DMS 273 (cell line): ENCODE results near the gene CST9L.
"Not testable (repeated sequence)": the region's sequence is repeated elsewhere in the genome, so short reads cannot be mapped to it uniquely, and the experiment has no call there.

Source experiments
- DNase-seq: peaks from one replicate; lab custom pipeline; 2025; ENCODE audit not compliant: unreplicated experiment; lab: John Stamatoyannopoulos, UW

Gene CST9L

DNA sequence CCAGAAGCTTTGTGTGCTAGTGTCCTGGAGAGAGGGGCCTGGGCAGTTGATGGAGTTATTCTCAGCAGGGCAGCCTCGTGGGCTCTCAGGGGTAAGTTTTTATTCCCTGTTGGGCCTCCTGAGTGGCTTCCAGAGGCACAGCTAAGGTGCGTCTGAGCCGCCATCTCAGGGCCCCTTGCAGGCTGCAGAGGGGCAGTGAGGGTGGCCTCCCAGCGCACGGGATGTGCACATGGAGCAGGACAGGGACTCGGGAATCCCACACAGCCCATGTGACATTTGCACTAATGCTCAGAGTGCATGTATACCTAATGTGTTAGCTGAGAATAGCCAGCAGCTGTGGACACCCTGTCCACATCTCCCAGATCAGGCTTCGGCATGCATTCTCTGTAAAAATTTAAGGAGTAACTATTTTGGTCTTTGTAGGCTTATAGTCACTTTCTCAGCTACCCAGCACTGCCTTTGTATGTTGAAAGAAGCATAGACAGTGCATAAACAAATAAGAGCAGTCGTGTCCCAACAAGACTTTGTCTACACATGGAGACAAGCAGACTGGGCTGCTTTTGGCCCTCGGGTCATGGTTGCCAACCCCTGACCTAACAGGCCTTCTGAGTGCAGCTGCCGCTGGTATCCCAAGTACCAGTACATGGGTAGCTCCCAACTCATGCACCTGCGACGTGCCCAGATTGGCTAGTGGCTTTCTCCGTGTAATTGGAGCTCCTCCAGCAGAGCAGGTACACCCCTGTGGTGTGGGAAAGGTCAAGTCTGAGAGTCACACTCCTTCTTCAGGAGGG, 18.6 kb upstream of the CST9L start:
- no peak for DNase-seq

- no peak for DNase-seq
Measured at GRCh38 chr20:23585808-23586734, 17.8 kb upstream of the CST9L start.

- DNase-seq: no peak
Measured at GRCh38 chr20:23585449-23585807, 17.1 kb upstream of the CST9L start.

DNA sequence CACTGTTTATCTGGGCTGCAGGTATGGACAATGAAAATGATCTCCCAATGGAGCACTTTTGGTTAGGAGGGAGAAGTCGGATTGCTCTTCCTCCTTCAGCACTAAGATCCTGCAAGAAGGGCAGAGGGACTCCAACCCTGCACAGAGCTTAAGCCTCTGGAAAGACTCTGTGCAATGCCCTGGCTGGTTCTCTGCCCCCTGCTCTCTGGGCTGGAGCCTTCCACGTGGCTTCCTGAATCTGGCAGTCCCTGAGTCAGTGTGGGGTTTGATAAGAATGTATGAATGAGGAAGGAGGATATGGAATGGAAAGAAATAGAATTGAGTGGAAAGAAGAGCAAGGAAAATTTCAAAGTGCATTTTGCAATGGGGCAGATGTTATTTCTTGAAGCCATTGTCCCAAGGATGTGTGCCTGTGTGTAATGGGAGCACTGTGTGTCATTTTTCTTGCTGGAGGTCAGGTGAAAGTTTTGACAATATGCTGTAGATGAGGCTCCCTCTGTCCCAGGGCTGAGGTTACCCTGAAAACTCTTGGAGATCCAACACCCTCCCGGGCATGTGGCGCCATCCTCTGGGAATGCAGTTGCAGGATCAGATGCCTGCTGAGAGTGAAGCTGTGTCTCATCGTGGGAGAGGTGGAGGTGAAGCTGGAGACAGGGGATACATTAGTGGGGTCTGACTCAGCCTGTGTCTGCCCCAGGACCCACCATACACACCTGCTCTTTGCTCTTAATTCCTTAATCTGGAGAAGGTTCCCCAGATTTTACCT, 16.3 kb upstream of the CST9L start:
- DNase-seq: no peak

DNA sequence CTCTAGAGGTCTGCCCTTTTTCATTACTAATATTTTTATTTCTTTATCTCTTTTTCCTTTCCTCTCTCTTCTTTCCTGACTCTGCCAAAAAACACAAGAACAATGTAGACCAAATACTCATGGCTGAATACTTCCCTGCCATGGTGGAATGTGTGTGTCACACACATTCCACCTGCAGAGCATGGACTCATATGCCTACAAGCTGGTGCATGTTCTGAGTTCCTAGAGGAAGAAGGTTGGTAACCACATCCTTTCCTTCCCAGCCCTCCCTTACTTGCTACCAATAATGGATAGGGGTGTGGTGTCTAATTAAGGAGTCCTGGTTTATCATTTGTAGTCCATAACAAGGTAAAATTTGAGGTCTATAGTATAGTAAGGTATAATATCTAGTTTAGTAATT, 15.2 kb upstream of the CST9L start:
- no peak for DNase-seq

- no peak for DNase-seq
Measured at GRCh38 chr20:23582293-23582692, 14.0 kb upstream of the CST9L start.

GRCh38 chr20:23581833-23582232, 13.5 kb upstream of the CST9L start:
- DNase-seq: not testable (repeated sequence)

GRCh38 chr20:23574977-23575376, 6.7 kb upstream of the CST9L start:
- no peak for DNase-seq

- no peak for DNase-seq
Measured at GRCh38 chr20:23570178-23570760, 2.0 kb upstream of the CST9L start.

GRCh38 chr20:23569570-23569969, 1.3 kb upstream of the CST9L start:
- no peak for DNase-seq

GRCh38 chr20:23568971-23569330, 667 bp upstream of the CST9L start:
- no peak for DNase-seq

GRCh38 chr20:23566199-23566932, 1.9 kb downstream of the CST9L start:
- DNase-seq: no peak

GRCh38 chr20:23565503-23566045, 2.7 kb downstream of the CST9L start:
- DNase-seq: no peak

- no peak for DNase-seq
Measured at GRCh38 chr20:23564927-23565326, 3.4 kb downstream of the CST9L start.

- DNase-seq: no peak
Measured at GRCh38 chr20:23562721-23563342, 5.5 kb downstream of the CST9L start.

DNA sequence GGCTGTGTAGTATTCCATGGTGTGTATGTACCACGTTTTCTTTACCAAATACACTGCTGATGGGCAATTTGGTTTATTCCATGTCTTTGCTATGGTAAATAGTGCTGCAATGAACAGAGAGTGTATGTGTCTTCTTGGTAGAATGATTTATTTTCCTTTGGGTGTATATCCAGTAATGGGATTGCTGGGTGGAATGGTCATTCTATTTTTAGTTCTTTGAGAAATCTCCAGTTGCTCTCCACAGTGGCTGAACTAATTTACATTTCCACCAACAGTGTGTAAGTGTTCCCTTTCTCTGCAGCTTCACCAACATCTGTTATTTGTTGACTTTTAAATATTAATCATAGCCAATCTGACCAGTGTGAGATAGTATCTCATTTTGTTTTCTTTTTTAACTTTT, 13.9 kb downstream of the CST9L start:
- DNase-seq: no peak

DNA sequence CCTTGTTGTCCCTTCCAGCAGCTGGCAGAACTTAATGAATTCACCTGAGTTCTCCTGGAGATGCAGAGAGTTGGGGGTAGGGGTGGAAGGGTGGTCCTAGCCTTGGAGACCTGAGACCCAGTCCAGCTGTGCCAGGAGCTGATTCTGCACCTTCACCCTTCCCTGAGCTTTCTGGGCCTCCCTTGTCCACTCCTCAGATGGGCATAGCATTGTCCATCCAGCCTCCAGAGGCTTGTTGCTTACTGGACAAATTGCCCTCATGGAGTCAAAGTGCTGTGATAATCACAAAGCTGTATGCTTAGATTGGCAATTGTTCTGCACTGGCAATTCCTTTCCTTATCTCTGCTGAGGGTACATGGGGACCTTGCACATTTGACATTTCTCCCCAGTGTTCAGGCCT, 16.5 kb downstream of the CST9L start:
- no peak for DNase-seq

DNA sequence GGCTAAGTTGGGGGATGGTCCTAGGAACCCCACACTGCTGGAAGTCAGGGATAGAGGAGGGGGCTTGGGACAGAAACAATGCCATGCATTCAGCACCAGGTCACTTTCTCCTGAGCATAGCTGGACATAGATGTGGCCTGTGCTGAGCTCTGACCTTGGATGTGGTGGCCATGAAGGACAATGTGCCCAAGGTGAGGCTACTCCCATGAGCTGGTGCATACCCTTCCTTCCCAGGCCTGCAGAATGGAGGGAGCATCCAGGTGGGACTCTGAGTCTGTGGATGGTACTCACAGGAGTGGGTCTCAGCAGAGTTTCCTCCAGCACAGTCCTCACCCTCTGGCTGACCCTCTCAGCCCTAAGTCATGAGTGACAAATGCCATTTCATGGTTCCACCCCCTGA, 16.9 kb downstream of the CST9L start:
- no peak for DNase-seq

DNA sequence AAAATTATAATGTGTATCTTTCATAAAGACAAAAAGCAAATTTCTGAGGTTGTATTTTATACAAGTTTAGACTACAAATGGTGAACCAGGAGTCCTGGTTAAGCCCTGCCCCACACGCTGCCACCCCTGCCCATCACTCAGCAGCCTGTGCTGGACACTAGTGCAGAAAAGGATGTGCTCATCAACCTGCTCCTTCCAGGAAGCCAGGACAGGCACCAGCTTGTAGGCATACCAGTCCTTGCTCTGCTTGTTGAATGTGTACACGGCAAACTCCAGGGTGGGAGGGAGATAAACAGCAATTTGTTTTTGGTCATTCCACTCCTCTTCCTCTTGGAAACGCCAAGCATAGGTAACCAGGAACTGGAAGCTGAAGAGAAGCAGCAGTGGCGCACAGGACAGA, 18.1 kb downstream of the CST9L start:
- DNase-seq: no peak

DNA sequence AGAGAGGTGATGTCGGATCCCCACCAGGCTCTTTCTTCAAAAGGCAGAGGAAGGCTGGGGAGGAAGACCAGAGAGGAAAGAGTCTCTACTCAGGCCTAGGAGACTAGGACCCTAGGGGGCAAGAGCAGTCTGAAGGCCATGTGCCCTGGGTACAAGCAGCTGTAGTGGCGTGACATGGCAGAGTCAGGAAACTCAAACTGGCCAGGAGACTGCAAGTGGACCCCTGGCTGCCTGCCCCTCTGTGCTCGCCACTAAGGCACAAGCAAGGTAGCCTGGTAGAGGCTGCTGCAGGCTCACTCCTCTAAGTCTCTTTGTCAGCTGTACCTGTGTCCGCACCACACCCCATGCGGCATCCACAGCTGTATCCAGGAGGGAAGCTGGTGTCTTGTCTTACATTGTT, 19.9 kb downstream of the CST9L start:
- DNase-seq: no peak
